IPS-18a (cell line): Measurements from ENCODE around the gene TEX13C.
"Not testable (repeated sequence)": the region's sequence is repeated elsewhere in the genome, so short reads cannot be mapped to it uniquely, and the experiment has no call there.

Experiments
- H3K27ac ChIP-seq: one replicate; pipeline ENCODE4 v1.5.1; 2013; ENCODE audit warnings: low read length
- H3K27me3 ChIP-seq: one replicate; pipeline ENCODE4 v1.6.1; 2013; ENCODE audit warnings: mild to moderate bottlenecking, low read length; ENCODE audit not compliant: control insufficient read depth, insufficient read depth
- H3K36me3 ChIP-seq: one replicate; pipeline ENCODE4 v1.6.1; 2013; ENCODE audit warnings: low read depth, low read length; ENCODE audit not compliant: control insufficient read depth
- H3K4me1 ChIP-seq: one replicate; pipeline ENCODE4 v1.6.1; 2013; ENCODE audit warnings: low read depth, low read length; ENCODE audit not compliant: control insufficient read depth
- H3K4me3 ChIP-seq: one replicate; pipeline ENCODE4 v1.5.1; 2013; ENCODE audit warnings: low read length
- H3K9ac ChIP-seq: one replicate; pipeline ENCODE4 v1.6.1; 2013; ENCODE audit warnings: mild to moderate bottlenecking, low read length, moderate library complexity
- H3K9me3 ChIP-seq: one replicate; pipeline ENCODE4 v1.6.1; 2013; ENCODE audit warnings: low read depth, low read length; ENCODE audit not compliant: control insufficient read depth

TEX13C gene

DNA sequence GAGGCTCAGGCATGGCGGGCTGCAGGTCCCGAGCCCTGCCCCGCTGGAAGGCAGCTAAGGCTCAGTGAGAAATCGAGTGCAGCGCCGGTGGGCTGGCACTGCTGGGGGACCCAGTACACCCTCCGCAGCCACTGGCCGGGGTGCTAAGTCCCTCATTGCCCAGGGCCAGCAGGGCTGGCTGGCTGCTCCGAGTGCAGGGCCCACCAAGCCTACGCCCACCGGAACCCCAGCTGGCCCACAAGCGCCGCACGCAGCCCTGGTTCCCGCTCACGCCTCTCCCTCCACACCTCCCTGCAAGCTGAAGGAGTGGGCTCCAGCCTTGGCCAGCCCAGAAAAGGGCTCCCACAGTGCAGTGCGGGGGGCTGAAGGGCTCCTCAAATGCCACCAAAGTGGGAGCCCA is 505 bp upstream of the TEX13C start:
- not testable (repeated sequence) for H3K27ac ChIP-seq, H3K9ac ChIP-seq, H3K9me3 ChIP-seq, H3K36me3 ChIP-seq, H3K27me3 ChIP-seq, H3K4me3 ChIP-seq, H3K4me1 ChIP-seq

DNA sequence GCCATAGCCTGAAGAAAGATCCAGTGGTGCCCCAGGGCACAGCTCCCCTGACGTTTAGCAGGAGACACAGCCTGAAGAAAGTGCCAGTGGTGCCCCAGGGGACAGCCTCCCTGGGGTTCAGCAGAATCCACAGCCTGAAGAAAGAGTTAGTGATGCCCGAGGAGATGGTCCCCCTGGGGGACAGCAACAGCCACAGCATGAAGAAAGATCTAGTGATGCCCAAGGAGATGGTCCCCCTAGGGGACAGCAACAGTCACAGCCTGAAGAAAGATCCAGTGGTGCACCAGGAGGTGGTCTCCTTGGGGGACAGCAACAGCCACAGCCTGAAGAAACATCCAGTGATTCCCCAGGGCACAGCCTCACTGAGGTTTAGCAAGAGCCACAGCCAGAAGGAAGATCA is 2.8 kb downstream of the TEX13C start:
- no peak overlapping the region for H3K27ac ChIP-seq
- H3K36me3 ChIP-seq: no peaks in the 10 kb centered on the region
- H3K4me3 ChIP-seq: no peak overlapping the region
- no peaks in the 10 kb centered on the region for H3K27me3 ChIP-seq
- H3K9ac ChIP-seq: no peak overlapping the region
- H3K4me1 ChIP-seq: no peaks in the 10 kb centered on the region
- H3K9me3 ChIP-seq: peaks cover 3% of the 10 kb centered on the region

DNA sequence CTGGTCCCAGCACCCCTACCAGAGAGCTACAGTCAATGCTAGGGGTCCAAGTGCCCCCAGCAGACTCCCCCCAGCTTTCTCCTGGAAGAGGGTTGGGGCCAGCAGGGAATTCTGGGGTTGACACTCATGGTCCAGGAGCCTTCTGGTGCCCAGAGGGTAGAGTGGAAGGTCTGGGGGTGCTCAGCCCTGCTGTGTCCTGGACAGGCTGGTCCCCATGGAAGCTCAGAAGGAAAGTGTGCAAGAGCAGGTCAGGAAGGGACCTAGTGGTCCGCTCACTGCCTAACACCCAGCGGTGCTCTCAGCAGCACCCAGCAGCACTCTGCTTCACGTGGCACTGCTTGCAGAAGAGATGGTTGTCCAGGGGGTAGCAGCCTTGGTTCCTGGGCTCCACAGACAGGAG is 6.9 kb downstream of the TEX13C start:
- no peaks in the 10 kb centered on the region for H3K27me3 ChIP-seq
- no peaks in the 10 kb centered on the region for H3K4me1 ChIP-seq
- H3K4me3 ChIP-seq: no peak overlapping the region
- no peak overlapping the region for H3K9ac ChIP-seq
- peaks cover 2% of the 10 kb centered on the region for H3K9me3 ChIP-seq
- no peaks in the 10 kb centered on the region for H3K36me3 ChIP-seq
- H3K27ac ChIP-seq: no peak overlapping the region

DNA sequence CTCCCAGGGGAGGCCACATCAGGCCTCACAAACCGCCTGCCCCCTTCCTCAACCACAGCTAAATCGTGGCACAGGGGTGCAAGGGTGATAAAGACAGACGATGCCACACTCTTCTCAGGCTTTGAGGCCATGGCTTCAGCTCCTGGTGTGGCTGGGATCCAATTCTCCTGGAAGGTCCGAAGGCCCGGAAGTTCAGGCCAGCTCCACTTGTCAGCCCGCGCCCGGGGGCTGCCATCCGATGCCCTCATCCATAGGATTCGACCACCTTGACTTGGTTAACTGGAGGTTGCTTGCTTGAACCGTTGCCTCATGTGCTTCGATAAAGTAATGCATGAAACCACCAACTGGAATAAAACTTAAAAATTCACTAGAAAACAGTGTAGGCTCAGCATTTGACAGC is 8.2 kb downstream of the TEX13C start:
- H3K27ac ChIP-seq: no peak overlapping the region
- H3K4me1 ChIP-seq: no peaks in the 10 kb centered on the region
- peaks cover 2% of the 10 kb centered on the region for H3K9me3 ChIP-seq
- no peak overlapping the region for H3K9ac ChIP-seq
- no peaks in the 10 kb centered on the region for H3K36me3 ChIP-seq
- H3K27me3 ChIP-seq: no peaks in the 10 kb centered on the region
- H3K4me3 ChIP-seq: no peak overlapping the region

DNA sequence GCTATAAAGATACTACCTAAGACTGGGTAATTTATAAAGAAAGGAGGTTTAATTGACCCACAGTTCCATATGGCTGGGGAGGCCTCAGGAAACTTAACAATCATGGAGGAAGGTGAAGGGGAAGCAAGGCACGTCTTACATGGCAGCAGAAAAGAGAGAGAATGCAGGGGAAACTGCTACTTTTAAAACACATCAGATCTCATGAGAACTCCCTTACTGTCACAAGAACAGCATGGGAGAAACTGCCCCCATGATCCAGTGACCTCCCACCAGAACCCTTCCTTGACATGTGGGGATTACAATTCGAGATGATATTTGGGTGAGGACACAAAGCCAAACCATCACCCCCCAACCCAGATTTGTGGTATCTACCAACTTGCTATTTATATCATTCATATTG is 13.9 kb downstream of the TEX13C start:
- Histone ChIP-seq H3K27me3 (no peaks in the 10 kb centered on the region), H3K9me3 (peaks cover 14% of the 10 kb centered on the region), H3K9ac (no peak overlapping the region), H3K4me1 (no peaks in the 10 kb centered on the region), H3K27ac (no peak overlapping the region), H3K36me3 (no peaks in the 10 kb centered on the region), H3K4me3 (no peak overlapping the region)

DNA sequence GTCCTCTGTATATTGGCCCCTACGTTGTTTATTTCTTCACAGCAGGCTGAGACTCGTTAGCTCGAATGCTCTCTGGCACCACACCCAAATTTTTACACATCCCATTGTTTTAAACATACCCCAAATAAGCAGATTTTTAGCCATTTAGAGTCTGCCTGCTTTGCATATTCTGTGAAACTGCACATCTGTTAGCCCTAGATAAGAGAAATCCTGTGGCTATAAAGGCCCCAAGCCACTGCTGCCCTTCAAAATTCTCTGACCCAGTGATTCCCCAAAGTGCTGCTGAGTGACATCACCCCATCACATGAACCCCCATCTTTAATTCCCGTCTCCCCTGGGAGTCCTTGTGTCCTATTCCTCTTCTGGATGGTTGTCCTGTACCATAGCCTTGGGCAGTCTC is 20.8 kb downstream of the TEX13C start:
- H3K9me3 ChIP-seq: peaks cover 18% of the 10 kb centered on the region
- H3K4me3 ChIP-seq: no peak overlapping the region
- H3K9ac ChIP-seq: no peak overlapping the region
- no peak overlapping the region for H3K27ac ChIP-seq
- H3K36me3 ChIP-seq: no peaks in the 10 kb centered on the region
- H3K27me3 ChIP-seq: no peaks in the 10 kb centered on the region
- no peaks in the 10 kb centered on the region for H3K4me1 ChIP-seq

DNA sequence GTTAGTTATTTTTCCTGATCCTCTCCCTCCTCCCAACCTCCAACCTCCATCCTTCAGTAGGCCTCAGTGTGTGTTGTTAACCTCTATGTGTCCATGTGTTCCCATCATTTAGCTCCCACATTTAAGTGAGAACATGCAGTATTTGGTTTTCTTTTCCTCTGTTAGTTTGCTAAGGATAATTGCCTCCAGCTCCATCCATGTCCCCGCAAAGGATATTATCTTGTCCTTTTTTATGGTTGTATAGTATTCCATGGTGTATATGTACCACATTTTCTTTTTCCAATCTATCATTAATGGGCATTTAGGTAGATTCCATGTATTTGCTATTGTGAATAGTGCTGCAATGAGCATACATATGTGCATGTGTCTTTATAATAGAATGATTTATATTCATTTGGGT is 54.5 kb downstream of the TEX13C start:
- Histone ChIP-seq H3K9me3 (peaks cover 11% of the 10 kb centered on the region), H3K4me1 (no peaks in the 10 kb centered on the region), H3K27me3 (no peaks in the 10 kb centered on the region), H3K4me3 (no peak overlapping the region), H3K9ac (no peak overlapping the region), H3K27ac (no peak overlapping the region), H3K36me3 (no peaks in the 10 kb centered on the region)
